Measurements from ENCODE around the gene ATIC. TPM values are rescaled to one million over a fixed set of nuclear protein-coding genes. Genes with fewer than 3 reads are reported as not detected.

ATIC gene
- total RNA-seq, 1 experiment from 2014 or later = 285 TPM

DNA sequence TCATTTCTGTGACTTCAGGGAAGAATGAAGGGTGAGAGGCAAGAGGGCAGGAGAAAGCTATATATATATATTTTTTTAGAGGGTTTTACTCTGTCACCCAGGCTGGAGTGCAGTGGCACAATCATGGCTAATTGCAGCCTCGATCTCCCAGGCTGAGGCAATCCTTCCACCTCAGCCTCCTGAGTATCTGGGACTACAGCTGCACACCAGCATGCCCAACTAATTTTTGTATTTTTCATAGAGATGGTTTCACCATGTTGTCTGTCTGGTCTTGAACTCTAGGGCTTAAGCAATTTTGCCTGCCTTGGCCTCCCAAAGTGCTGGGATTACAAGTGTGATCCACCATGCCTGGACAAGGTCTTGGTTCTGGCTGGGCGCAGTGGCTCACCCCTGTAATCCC, 3.4 kb downstream of the ATIC start (continued):
- TF ChIP-seq, protein P1, sequence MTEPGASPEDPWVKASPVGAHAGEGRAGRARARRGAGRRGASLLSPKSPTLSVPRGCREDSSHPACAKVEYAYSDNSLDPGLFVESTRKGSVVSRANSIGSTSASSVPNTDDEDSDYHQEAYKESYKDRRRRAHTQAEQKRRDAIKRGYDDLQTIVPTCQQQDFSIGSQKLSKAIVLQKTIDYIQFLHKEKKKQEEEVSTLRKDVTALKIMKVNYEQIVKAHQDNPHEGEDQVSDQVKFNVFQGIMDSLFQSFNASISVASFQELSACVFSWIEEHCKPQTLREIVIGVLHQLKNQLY (CRISPR knock-in tag; IDR thresholded peaks at IDR 0.05) = no peak
- TF ChIP-seq, protein P2, sequence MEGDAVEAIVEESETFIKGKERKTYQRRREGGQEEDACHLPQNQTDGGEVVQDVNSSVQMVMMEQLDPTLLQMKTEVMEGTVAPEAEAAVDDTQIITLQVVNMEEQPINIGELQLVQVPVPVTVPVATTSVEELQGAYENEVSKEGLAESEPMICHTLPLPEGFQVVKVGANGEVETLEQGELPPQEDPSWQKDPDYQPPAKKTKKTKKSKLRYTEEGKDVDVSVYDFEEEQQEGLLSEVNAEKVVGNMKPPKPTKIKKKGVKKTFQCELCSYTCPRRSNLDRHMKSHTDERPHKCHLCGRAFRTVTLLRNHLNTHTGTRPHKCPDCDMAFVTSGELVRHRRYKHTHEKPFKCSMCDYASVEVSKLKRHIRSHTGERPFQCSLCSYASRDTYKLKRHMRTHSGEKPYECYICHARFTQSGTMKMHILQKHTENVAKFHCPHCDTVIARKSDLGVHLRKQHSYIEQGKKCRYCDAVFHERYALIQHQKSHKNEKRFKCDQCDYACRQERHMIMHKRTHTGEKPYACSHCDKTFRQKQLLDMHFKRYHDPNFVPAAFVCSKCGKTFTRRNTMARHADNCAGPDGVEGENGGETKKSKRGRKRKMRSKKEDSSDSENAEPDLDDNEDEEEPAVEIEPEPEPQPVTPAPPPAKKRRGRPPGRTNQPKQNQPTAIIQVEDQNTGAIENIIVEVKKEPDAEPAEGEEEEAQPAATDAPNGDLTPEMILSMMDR (IDR thresholded peaks at IDR 0.05) = no peak
- no peak for TF ChIP-seq FOXP1 (CRISPR knock-in tag; IDR thresholded peaks at IDR 0.05; ENCODE audit: borderline replicate concordance)

DNA sequence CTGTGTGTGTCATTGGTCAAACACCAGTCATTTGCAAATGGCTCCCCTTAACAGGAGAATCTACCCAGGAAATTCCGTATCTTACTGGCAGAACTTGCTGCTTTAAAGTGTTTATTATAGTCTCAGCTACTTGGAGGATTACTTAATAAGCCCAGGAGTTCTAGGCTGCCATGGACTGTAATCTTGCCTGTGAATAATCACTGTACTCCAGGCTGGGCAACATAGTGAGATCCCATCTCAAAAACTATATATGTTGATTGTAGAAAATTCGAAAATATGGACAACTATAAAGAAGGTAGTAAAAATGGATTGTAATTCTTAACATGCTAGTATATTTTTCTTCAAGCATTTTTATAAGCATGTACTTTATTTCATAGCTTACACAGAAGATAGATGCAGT, 4.5 kb downstream of the ATIC start:
- peaks cover 75% of the 10 kb centered on the region for H3K36me3 Mint-ChIP-seq
- peaks cover 6% of the 10 kb centered on the region for H3K9me3 Mint-ChIP-seq
- ChIA-PET CTCF (no interaction called here), POLR2A (no interaction called here)
- TF ChIP-seq CBFB (CRISPR knock-in tag; IDR thresholded peaks at IDR 0.05; ENCODE audit: low read depth) (no peak), ZNF121 (CRISPR knock-in tag; IDR thresholded peaks at IDR 0.05) (peak; percentile 55; the same call in 1 of the 2 replicates)
- no peak for DNase-seq (ENCODE audit: low spot score)
- H3K27ac Mint-ChIP-seq = no peak overlapping the region
- ATAC-seq = no peak
- H3K4me1 Mint-ChIP-seq = peaks cover 24% of the 10 kb centered on the region
- H3K4me3 Mint-ChIP-seq = no peak overlapping the region
- H3K27me3 Mint-ChIP-seq (ENCODE audit: low read depth) = no peaks in the 10 kb centered on the region

GRCh38 chr2:215319500-215319899, 7.6 kb downstream of the ATIC start:
- no peaks in the 10 kb centered on the region for H3K27me3 Mint-ChIP-seq (ENCODE audit: low read depth)
- peaks cover 87% of the 10 kb centered on the region for H3K36me3 Mint-ChIP-seq
- peaks cover 6% of the 10 kb centered on the region for H3K9me3 Mint-ChIP-seq
- no peak overlapping the region for H3K27ac Mint-ChIP-seq
- TF ChIP-seq, protein P3, sequence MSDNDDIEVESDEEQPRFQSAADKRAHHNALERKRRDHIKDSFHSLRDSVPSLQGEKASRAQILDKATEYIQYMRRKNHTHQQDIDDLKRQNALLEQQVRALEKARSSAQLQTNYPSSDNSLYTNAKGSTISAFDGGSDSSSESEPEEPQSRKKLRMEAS (CRISPR knock-in tag; IDR thresholded peaks at IDR 0.05) = no peak
- no peak for TF ChIP-seq NFATC4 (CRISPR knock-in tag; IDR thresholded peaks at IDR 0.05)
- TF ChIP-seq MXD4 (CRISPR knock-in tag; IDR thresholded peaks at IDR 0.05; ENCODE audit: borderline replicate concordance) = no peak
- no peak for TF ChIP-seq JUN (CRISPR knock-in tag; IDR thresholded peaks at IDR 0.05)
- TF ChIP-seq, protein P4, sequence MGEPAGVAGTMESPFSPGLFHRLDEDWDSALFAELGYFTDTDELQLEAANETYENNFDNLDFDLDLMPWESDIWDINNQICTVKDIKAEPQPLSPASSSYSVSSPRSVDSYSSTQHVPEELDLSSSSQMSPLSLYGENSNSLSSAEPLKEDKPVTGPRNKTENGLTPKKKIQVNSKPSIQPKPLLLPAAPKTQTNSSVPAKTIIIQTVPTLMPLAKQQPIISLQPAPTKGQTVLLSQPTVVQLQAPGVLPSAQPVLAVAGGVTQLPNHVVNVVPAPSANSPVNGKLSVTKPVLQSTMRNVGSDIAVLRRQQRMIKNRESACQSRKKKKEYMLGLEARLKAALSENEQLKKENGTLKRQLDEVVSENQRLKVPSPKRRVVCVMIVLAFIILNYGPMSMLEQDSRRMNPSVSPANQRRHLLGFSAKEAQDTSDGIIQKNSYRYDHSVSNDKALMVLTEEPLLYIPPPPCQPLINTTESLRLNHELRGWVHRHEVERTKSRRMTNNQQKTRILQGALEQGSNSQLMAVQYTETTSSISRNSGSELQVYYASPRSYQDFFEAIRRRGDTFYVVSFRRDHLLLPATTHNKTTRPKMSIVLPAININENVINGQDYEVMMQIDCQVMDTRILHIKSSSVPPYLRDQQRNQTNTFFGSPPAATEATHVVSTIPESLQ (CRISPR knock-in tag; IDR thresholded peaks at IDR 0.05) = no peak
- no peak for TF ChIP-seq RELA (CRISPR knock-in tag; IDR thresholded peaks at IDR 0.05; ENCODE audit: borderline replicate concordance)
- TF ChIP-seq, protein P5, sequence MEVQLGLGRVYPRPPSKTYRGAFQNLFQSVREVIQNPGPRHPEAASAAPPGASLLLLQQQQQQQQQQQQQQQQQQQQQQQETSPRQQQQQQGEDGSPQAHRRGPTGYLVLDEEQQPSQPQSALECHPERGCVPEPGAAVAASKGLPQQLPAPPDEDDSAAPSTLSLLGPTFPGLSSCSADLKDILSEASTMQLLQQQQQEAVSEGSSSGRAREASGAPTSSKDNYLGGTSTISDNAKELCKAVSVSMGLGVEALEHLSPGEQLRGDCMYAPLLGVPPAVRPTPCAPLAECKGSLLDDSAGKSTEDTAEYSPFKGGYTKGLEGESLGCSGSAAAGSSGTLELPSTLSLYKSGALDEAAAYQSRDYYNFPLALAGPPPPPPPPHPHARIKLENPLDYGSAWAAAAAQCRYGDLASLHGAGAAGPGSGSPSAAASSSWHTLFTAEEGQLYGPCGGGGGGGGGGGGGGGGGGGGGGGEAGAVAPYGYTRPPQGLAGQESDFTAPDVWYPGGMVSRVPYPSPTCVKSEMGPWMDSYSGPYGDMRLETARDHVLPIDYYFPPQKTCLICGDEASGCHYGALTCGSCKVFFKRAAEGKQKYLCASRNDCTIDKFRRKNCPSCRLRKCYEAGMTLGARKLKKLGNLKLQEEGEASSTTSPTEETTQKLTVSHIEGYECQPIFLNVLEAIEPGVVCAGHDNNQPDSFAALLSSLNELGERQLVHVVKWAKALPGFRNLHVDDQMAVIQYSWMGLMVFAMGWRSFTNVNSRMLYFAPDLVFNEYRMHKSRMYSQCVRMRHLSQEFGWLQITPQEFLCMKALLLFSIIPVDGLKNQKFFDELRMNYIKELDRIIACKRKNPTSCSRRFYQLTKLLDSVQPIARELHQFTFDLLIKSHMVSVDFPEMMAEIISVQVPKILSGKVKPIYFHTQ (CRISPR knock-in tag; IDR thresholded peaks at IDR 0.05) = no peak
- TF ChIP-seq ZNF671 (CRISPR knock-in tag; IDR thresholded peaks at IDR 0.05) = no peak
- TF ChIP-seq ZNF138 (CRISPR knock-in tag; conservative IDR thresholded peaks at IDR 0.05) = no peak
- no peak for DNase-seq (ENCODE audit: low spot score)
- no peak overlapping the region for H3K4me3 Mint-ChIP-seq
- POLR2A ChIA-PET = no interaction called here
- H3K4me1 Mint-ChIP-seq = peaks cover 13% of the 10 kb centered on the region
- CTCF ChIA-PET = no interaction called here
- ATAC-seq = no peak

GRCh38 chr2:215320102-215320501, 8.2 kb downstream of the ATIC start:
- H3K27me3 Mint-ChIP-seq (ENCODE audit: low read depth) = no peaks in the 10 kb centered on the region
- peaks cover 17% of the 10 kb centered on the region for H3K4me1 Mint-ChIP-seq
- ATAC-seq (no peak), DNase-seq (ENCODE audit: low spot score) (no peak)
- CTCF ChIA-PET = no interaction called here
- no peak for TF ChIP-seq NFYB (CRISPR knock-in tag; conservative IDR thresholded peaks at IDR 0.05; ENCODE audit: low read depth)
- POLR2A ChIA-PET = interaction anchor here (1.3 kb wide), 1 partner anchor 8 kb away, joined by 3 read pairs; the partner anchor contains the start of gene ATIC
- peaks cover 84% of the 10 kb centered on the region for H3K36me3 Mint-ChIP-seq
- H3K9me3 Mint-ChIP-seq = peaks cover 6% of the 10 kb centered on the region
- no peak overlapping the region for H3K4me3 Mint-ChIP-seq
- no peak overlapping the region; the same call in 1 of the 2 replicates for H3K27ac Mint-ChIP-seq
